SKM-1 (cell line): Measurements from ENCODE around the gene IQCK.
"Not testable (repeated sequence)": the region's sequence is repeated elsewhere in the genome, so short reads cannot be mapped to it uniquely, and the experiment has no call there.

Experiments used
- DNase-seq: peaks from one replicate; lab custom pipeline; 2025; ENCODE audit not compliant: unreplicated experiment; lab: John Stamatoyannopoulos, UW

Gene IQCK

DNA sequence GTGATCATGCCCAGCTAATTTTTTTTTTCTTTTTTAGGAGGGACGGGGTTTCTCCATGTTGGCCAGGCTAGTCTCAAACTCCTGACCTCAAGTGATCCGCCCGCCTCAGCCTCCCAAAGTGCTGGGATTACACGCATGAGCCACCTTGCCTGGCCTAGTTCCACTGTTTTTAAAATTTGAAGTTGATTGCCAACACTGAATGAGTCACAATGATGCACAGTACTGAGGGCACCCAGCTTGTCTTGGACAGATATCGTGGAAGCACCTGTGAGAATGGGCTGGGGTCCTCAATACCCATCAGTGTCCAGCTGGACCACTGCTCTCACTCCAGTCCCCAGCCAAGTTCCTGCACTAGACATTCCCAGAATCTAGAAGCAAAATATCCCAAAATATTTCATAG, 2.5 kb upstream of the IQCK start:
- DNase-seq, result no peak

GRCh38 chr16:19716183-19716582, 1.9 kb upstream of the IQCK start:
- no peak for DNase-seq

GRCh38 chr16:19716728-19717127, 1.3 kb upstream of the IQCK start:
- not testable (repeated sequence) for DNase-seq

- no peak for DNase-seq
Observed at GRCh38 chr16:19717314-19717713, 757 bp upstream of the IQCK start.

DNA sequence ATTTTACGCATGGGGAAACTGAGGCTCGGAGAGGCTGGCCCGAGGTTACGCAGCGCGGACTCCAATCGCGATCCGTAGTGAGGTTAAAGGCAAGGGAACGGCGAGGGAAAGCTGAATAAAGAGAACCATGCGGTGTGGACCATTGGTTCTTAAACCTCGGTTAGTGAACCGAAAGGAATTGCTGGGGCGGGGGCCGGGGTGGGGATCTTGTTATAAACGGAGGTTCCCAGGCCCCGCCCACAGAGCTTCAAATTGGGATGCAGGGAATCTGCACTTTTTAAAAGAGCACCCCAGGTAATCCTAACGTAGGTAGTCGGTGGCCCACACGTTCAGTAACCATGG, 524 bp downstream of the IQCK start:
- no peak for DNase-seq

- no peak for DNase-seq
Observed at GRCh38 chr16:19722269-19722952, 4.3 kb downstream of the IQCK start.

- DNase-seq, result no peak
Observed at GRCh38 chr16:19722981-19723380, 4.9 kb downstream of the IQCK start.

- no peak for DNase-seq
Observed at GRCh38 chr16:19728636-19728965, 10.5 kb downstream of the IQCK start.

- no peak for DNase-seq
Observed at GRCh38 chr16:19733551-19733950, 15.5 kb downstream of the IQCK start.

DNA sequence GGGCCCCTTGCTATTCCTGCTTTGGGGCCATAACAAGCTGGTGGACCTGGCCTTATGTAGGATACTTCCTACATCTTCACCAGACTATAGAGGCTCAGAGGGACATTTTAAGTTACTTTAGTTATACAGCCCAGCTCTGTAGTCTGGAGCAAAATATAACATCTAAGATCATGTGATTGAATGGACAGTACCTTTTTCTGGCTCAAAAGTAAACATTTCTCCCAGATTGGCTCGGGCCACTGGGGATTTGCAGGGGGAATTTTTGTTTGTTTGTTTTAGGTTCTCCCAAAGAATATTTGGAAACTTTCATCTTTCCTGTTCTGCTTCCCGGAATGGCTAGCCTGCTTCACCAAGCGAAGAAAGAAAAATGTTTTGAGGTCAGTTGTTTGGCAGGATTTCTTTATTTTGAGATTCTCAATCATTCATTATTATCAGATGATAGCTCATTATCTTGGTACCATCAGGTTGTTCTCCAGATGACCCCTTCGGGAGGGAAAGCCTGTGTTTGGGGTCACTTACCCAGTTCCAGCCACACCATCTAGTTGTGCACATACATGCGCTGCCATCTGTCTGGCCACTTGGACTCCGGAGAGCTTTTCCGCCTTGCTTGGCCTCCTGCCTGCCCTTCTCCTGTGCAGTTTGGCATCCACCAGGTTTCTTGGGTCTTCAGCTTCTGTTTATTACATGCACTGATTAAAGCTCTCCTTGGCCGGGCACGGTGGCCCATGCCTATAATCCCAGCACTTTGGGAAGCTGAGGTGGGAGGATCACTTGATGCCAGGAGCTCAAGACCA, 17.2 kb downstream of the IQCK start:
- DNase-seq, result no peak

GRCh38 chr16:19737306-19738038, 19.4 kb downstream of the IQCK start:
- no peak for DNase-seq

GRCh38 chr16:19741354-19741753, 23.3 kb downstream of the IQCK start:
- DNase-seq, result no peak

DNA sequence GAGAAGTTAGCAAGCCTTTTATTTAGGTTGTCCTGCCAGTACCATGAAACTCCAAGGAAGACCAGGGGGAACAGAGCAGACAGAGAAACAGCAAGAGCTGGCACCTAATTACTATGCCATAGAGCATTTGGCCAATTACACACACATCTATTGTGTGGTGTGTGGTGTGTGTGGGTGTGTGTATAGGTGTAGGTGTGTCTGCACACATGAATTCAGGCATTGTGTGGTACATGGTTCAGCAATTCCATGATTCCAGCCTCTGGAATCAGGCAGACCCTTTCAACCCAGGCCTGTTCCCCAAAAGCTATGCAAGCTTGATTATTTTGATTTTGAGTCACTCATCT, 25.7 kb downstream of the IQCK start:
- no peak for DNase-seq

DNA sequence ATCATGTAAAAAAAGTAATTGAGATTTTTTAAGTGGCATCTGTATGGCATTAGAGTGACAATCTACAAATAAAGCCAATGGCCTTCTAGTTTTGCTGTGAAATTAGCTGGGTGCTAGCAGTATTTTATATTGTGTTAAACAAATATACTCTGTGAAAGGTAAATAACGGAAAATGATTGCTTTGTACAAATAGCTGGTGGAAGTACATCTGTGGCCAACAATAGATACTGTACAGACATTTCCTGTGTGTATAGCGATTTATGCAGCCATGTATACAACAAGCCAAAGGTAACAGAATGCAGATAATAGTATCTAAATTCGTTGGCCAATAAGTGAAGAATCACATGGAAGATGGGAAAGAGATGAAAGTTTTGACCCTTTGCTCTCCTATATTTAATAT, 26.6 kb downstream of the IQCK start:
- DNase-seq, result no peak

- DNase-seq, result no peak
Observed at GRCh38 chr16:19745286-19746010, 27.4 kb downstream of the IQCK start.

DNA sequence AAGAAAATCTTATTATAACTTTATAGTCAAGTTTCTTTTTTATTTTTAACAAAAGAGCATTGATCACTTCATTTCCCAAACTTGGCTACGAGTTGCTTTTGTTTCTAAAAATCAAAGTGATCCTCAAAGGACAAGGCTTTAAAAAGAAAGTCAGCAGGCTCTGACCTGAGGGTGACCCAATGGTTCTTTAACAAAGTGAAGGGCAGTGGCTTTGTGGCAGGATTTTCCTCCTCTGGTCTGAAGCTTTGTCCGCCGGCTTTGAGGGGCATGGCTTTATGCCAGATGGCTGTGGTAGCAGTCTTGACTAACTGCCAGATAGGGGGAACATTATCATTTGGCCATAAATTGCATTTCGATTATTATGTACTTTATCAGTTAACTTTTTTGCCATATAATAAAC, 28.5 kb downstream of the IQCK start:
- DNase-seq, result no peak

DNA sequence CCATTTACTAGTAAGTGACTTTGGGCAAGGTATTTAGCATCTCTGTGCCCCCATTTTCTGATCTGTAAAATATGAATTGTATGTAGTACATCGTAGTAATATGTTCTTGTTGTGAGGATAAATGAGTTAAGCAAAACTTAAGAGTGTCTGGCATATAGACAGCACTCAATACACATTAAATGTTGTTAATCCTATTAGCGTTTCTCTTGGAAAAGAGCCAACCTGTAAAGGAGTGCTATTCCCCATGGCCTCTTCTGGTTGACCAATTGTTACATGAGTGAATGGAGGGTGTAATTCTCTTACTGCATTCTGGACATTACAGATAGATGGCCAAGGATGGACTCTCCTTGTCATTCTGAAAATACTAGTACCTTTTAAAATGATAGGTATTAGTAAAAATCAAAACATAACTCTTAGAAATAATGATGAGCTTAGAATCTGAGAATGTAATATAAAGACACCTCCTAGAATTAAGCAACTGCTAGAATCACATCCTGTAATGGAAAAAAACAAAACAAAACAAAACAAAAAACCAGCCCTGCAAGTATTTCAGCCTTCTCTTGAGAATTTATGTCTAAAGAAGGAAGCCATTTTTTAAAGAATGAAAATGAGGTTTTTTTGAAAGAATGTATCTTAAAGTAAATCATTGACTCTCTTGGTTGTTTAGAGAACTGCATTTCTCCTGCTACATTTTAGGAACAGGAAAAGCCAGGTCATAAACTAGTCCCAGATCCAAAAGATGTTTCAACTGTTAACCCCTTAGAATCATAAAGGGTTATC, 30.5 kb downstream of the IQCK start:
- DNase-seq, result no peak

DNA sequence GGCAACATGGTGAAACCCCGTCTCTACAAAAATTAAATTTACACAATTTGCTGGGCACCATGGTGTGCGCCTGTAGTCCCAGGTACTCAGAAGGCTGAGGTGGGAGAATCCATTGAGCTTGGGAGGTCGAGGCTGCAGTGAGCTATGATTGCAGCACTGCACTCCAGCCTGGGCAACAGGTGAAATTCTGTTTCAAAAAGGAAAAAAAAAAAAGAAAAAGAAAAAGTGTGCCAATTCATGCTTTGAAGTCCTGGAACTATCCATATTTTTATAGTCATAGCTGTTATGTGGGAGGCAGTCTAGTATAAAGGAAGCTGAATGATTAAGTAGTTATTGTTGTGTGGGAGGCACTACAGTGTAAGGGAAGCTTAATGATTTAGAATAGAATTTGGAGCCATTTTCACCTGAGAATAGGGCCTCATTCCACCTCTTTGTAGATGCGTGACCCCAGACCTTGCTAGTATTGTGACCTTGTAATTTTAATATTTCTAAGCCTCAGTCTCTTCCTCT, 31.6 kb downstream of the IQCK start:
- DNase-seq, result no peak

DNA sequence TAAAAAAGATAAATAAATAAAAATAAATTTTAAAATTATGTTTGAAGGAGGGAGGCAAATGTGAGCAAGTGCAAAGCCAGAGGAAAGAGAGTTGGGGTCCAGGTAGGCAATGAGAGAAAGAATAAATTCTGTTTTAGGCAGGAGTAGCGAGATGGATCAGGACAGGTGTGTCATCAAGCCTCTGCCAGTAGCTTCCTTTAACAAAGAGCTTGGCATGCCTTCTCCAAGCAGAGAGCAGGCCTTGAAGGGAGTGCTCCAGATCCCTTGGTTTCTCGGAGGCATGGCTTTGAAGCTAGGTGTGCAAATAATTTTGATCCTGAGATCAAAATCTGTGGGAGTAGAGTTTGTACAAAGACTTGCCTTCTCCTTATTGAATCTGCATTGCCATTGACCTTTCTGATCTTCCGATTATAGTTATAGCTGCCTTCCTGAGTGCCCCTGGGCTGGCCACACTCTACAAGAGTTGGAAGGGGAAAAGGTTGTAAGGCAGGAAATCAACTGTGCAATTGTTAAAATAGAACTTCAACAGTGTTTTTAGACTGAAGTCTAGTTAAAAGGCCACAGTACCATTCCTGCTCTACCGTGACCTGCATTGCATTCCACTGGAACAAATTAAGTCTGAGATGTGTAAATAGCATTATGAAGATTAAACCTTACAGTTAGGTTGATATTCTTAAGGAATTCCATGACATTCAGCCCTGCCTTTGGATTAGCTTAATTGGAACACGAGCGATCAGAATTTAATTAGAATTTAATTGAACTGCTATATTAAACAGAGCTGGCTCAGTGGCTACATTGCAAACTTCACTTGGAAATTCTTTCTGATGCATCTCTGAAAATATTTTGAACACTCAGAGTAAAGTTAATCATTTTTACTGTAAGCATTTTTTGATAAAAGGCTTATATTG, 33.7 kb downstream of the IQCK start:
- DNase-seq, result no peak
